GM21367 (cell line): ENCODE data around the gene PLCB1.

Experiments
- ATAC-seq: cut with Tn5 transposase; IDR thresholded peaks from one replicate; pipeline ENCODE4 v1.9.1; 2021; ENCODE audit not compliant: unreplicated experiment

The PLCB1 gene

GRCh38 chr20:8129211-8129976 is 2.7 kb upstream of the PLCB1 start:
- ATAC-seq = no peak

GRCh38 chr20:8130840-8131526 is 1.1 kb upstream of the PLCB1 start:
- ATAC-seq = no peak

GRCh38 chr20:8132484-8133309 is 631 bp downstream of the PLCB1 start:
- no peak for ATAC-seq

GRCh38 chr20:8133310-8133768 is 1.3 kb downstream of the PLCB1 start:
- no peak for ATAC-seq

GRCh38 chr20:8133851-8134451 is 1.9 kb downstream of the PLCB1 start:
- ATAC-seq = no peak

GRCh38 chr20:8139899-8140298 is 7.8 kb downstream of the PLCB1 start:
- no peak for ATAC-seq

- ATAC-seq = no peak
Measured at GRCh38 chr20:8143474-8143873, 11.4 kb downstream of the PLCB1 start.

- no peak for ATAC-seq
Measured at GRCh38 chr20:8144282-8145245, 12.5 kb downstream of the PLCB1 start.

- no peak for ATAC-seq
Measured at GRCh38 chr20:8145246-8146168, 13.4 kb downstream of the PLCB1 start.

GRCh38 chr20:8147476-8147875 is 15.4 kb downstream of the PLCB1 start:
- ATAC-seq = no peak

GRCh38 chr20:8148501-8148900 is 16.4 kb downstream of the PLCB1 start:
- ATAC-seq = no peak

- ATAC-seq = no peak
Measured at GRCh38 chr20:8150591-8150990, 18.5 kb downstream of the PLCB1 start.

GRCh38 chr20:8151372-8151771 is 19.3 kb downstream of the PLCB1 start:
- no peak for ATAC-seq

- ATAC-seq = no peak
Measured at GRCh38 chr20:8152183-8152582, 20.1 kb downstream of the PLCB1 start.

- ATAC-seq = no peak
Measured at GRCh38 chr20:8152847-8153246, 20.8 kb downstream of the PLCB1 start.

- ATAC-seq = no peak
Measured at GRCh38 chr20:8153281-8153908, 21.3 kb downstream of the PLCB1 start.

- no peak for ATAC-seq
Measured at GRCh38 chr20:8154638-8155037, 22.6 kb downstream of the PLCB1 start.

GRCh38 chr20:8155229-8155628 is 23.2 kb downstream of the PLCB1 start:
- no peak for ATAC-seq

GRCh38 chr20:8155812-8156211 is 23.7 kb downstream of the PLCB1 start:
- no peak for ATAC-seq
